ENCODE measurements around the gene AREG. TPM values are rescaled to one million over a fixed set of nuclear protein-coding genes. Genes with fewer than 3 reads are reported as not detected.

The AREG gene
- total and polyA plus RNA-seq, 9 of the 15 experiments (the other 6 are each of a cell fraction or from before 2014, with no cell fraction given), result 1.4 to 7.7 (median 5.4) TPM

GRCh38 chr4:74503580-74503979 lies 58.6 kb downstream of the AREG start:
- Histone ChIP-seq H3K9ac (ENCODE audit: insufficient read depth in 1 of 2, low read depth in 2 of 2, low read length in 2 of 2) (no peak overlapping the region), H4K20me1 (replicated peaks; ENCODE audit: control insufficient read depth, insufficient read depth, low read length) (no peaks in the 10 kb centered on the region), H3K4me3 (no peak overlapping the region), H3K9me3 (replicated peaks; ENCODE audit: control insufficient read depth, insufficient read depth, low read depth, low read length) (no peaks in the 10 kb centered on the region), H3K79me2 (ENCODE audit: control insufficient read depth, insufficient read depth, low read length) (no peaks in the 10 kb centered on the region), H3K27me3 (ENCODE audit: control insufficient read depth in 2 of 2, insufficient read depth in 2 of 2, low read length in 2 of 2) (no peaks in the 10 kb centered on the region), H3K27ac (ENCODE audit: extremely low read depth, low read depth, low read length) (no peak overlapping the region), H3K9me1 (ENCODE audit: control insufficient read depth, insufficient read depth, low read length) (no peaks in the 10 kb centered on the region), H3K4me2 (ENCODE audit: insufficient read depth, low read length) (no peak overlapping the region), H3K36me3 (ENCODE audit: control insufficient read depth, insufficient read depth, low read length) (no peaks in the 10 kb centered on the region; the same call in 2 of the 3 replicates), H3K4me1 (replicated peaks in 1 of 2; ENCODE audit: control insufficient read depth in 2 of 2, insufficient read depth in 2 of 2, low read length in 2 of 2) (no peaks in the 10 kb centered on the region; a peak in 1 of 5 replicates), H2AFZ (ENCODE audit: low read depth, low read length) (peak overlapping the region; percentile 18; the same call in 1 of the 2 replicates)
- 9% methylated on average over 2 of the region's 2 CpGs for WGBS (ENCODE audit: insufficient coverage, low coverage, missing lambda C conversion rate)
- ATAC-seq, result no peak
- in situ Hi-C loops (cut with MboI), result no loop called here
- intact Hi-C loops (cut with micrococcal nuclease), result no loop called here
- no TSS peak for BruUV-seq (replicated peaks)
- ChIA-PET POLR2A (no interaction called here), CTCF (ENCODE audit: low intra/inter-chr PET ratio) (no interaction called here)
- TF ChIP-seq POLR2AphosphoS5 (IDR thresholded peaks at IDR 0.05; ENCODE audit: control insufficient read depth, insufficient read depth, low read depth, low read length), result no peak
- TF ChIP-seq CCNT2 (IDR thresholded peaks at IDR 0.05; ENCODE audit: borderline replicate concordance, extremely low read depth, insufficient read length, low read depth, low read length), result no peak
- TF ChIP-seq, protein P1, sequence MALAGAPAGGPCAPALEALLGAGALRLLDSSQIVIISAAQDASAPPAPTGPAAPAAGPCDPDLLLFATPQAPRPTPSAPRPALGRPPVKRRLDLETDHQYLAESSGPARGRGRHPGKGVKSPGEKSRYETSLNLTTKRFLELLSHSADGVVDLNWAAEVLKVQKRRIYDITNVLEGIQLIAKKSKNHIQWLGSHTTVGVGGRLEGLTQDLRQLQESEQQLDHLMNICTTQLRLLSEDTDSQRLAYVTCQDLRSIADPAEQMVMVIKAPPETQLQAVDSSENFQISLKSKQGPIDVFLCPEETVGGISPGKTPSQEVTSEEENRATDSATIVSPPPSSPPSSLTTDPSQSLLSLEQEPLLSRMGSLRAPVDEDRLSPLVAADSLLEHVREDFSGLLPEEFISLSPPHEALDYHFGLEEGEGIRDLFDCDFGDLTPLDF (CRISPR knock-in tag; IDR thresholded peaks at IDR 0.05), result no peak
- TF ChIP-seq SPI1 (IDR thresholded peaks at IDR 0.05; ENCODE audit: borderline replicate concordance, low read depth, low read length), result peak; percentile 17; the same call in 1 of the 2 replicates
- TF ChIP-seq THRAP3 (IDR thresholded peaks at IDR 0.05; ENCODE audit: borderline replicate concordance), result no peak
- no peak for TF ChIP-seq RBBP5 (IDR thresholded peaks at IDR 0.05; ENCODE audit: borderline replicate concordance, insufficient read depth, low read length, poor library complexity, severe bottlenecking)
- FAIRE-seq, result no peak
- no peak for DNase-seq (ENCODE audit: extremely low read depth in 1 of 4, low spot score in 3 of 4)

Data from K562 (cell line).